Measurements from ENCODE around the gene ZNG1C.
"Not testable (repeated sequence)": the region's sequence is repeated elsewhere in the genome, so short reads cannot be mapped to it uniquely, and the experiment has no call there.

The ZNG1C gene

DNA sequence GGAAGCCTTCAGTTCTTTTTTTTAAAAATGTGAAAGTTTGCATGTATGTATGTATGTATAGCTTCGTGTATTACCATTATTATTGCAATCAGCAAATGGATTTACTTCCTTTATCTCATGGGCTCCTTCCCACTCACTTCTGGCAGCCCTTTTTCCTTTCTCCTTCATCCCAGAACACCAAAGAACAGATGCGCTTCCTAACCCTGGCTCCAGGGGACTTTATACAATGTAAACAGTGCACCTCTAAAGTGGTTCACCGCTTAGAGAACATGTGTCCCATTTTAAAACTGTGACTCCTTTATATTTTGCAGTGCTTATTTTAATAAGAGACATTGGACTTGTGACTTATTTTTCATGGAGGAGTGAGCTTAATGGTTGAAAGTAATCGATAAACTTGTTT, 101.5 kb downstream of the ZNG1C start:
- not testable (repeated sequence) for DNase-seq (ENCODE audit: low read depth in 2 of 2)

DNA sequence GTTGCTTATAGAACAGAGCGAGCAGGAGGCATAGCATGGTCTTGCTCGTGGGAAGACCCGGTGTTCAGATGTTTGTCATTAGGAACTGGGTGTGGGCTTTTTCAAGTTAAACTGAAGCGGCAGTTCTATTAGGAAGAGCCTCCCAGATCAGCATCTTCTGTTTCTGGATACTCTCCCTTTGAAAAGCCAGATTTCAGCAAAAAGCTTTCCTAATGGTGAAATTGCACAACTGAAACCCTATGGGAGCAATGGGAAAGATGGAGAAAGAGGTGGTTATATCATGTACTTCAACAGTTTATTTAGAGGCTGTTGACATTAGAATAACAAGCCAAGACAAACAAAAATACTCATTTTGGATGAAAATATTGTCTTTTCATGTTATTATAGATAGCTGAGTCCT, 102.2 kb downstream of the ZNG1C start:
- DNase-seq (ENCODE audit: low read depth in 2 of 2), result not testable (repeated sequence)

Measured in stimulated activated CD4-positive, alpha-beta T cell treated with anti-CD3 and anti-CD28 coated beads, Interleukin-15, amount 100 ng/mL, for 48 hours (primary cell).